HUES48 (cell line): Measurements from ENCODE around the gene HSD17B11.
"Not testable (repeated sequence)": the region's sequence is repeated elsewhere in the genome, so short reads cannot be mapped to it uniquely, and the experiment has no call there.

ENCODE experiments used
- H3K27ac ChIP-seq: one replicate; pipeline ENCODE4 v1.7.0; 2013; ENCODE audit warnings: low read depth, low read length, inconsistent platforms
- H3K27me3 ChIP-seq: 2 replicates; pipeline ENCODE4 v1.6.1; 2013; ENCODE audit warnings: mild to moderate bottlenecking, low read length; ENCODE audit not compliant: control insufficient read depth, insufficient read depth
- H3K36me3 ChIP-seq: 2 replicates; pipeline ENCODE4 v1.6.1; 2013; ENCODE audit warnings: low read length; ENCODE audit not compliant: control insufficient read depth, insufficient read depth
- H3K4me1 ChIP-seq: 2 replicates; pipeline ENCODE4 v1.6.1; 2013; ENCODE audit warnings: mild to moderate bottlenecking, low read length; ENCODE audit not compliant: control insufficient read depth, insufficient read depth
- H3K4me3 ChIP-seq: 2 replicates; pipeline ENCODE4 v1.5.1; 2013; ENCODE audit warnings: mild to moderate bottlenecking, low read depth, low read length
- H3K9ac ChIP-seq: 2 replicates; pipeline ENCODE4 v1.6.1; 2013; ENCODE audit warnings: mild to moderate bottlenecking, low read depth, low read length, moderate library complexity
- H3K9me3 ChIP-seq: 2 replicates; pipeline ENCODE4 v1.6.1; 2013; ENCODE audit warnings: low read length; ENCODE audit not compliant: control insufficient read depth, insufficient read depth

HSD17B11 gene

GRCh38 chr4:87420276-87420830 is 29.4 kb upstream of the HSD17B11 start:
- Histone ChIP-seq H3K9me3 (0 out of 2 replicates have a peak, but pooled peaks cover 6% of the 10 kb centered on the region), H3K36me3 (no peaks in the 10 kb centered on the region), H3K4me3 (no peak overlapping the region), H3K9ac (no peak overlapping the region), H3K4me1 (peaks cover 27% of the 10 kb centered on the region), H3K27ac (peak overlapping the region; percentile 31), H3K27me3 (no peaks in the 10 kb centered on the region)

- Histone ChIP-seq H3K4me1 (peaks cover 27% of the 10 kb centered on the region), H3K9me3 (0 out of 2 replicates have a peak, but pooled peaks cover 6% of the 10 kb centered on the region), H3K4me3 (no peak overlapping the region), H3K36me3 (no peaks in the 10 kb centered on the region), H3K9ac (no peak overlapping the region), H3K27ac (peak overlapping the region; percentile 31), H3K27me3 (no peaks in the 10 kb centered on the region)
Measured at GRCh38 chr4:87419578-87420249, 28.7 kb upstream of the HSD17B11 start.

GRCh38 chr4:87418410-87418809 is 27.4 kb upstream of the HSD17B11 start:
- H3K36me3 ChIP-seq, H3K27me3 ChIP-seq, H3K27ac ChIP-seq, H3K9me3 ChIP-seq, H3K9ac ChIP-seq, H3K4me3 ChIP-seq: not testable (repeated sequence)
- peaks cover 22% of the 10 kb centered on the region for H3K4me1 ChIP-seq

- H3K9ac ChIP-seq, result no peak overlapping the region
- peaks cover 22% of the 10 kb centered on the region for H3K4me1 ChIP-seq
- H3K27ac ChIP-seq, result no peak overlapping the region
- H3K9me3 ChIP-seq, result 0 out of 2 replicates have a peak, but pooled peaks cover 6% of the 10 kb centered on the region
- H3K4me3 ChIP-seq, result no peak overlapping the region
- no peaks in the 10 kb centered on the region for H3K27me3 ChIP-seq
- no peaks in the 10 kb centered on the region for H3K36me3 ChIP-seq
Measured at GRCh38 chr4:87416965-87417364, 26.0 kb upstream of the HSD17B11 start.

- peaks cover 2% of the 10 kb centered on the region for H3K4me1 ChIP-seq
- H3K9me3 ChIP-seq, result 0 out of 2 replicates have a peak, but pooled peaks cover 6% of the 10 kb centered on the region
- no peak overlapping the region for H3K9ac ChIP-seq
- no peaks in the 10 kb centered on the region for H3K36me3 ChIP-seq
- no peak overlapping the region for H3K27ac ChIP-seq
- no peaks in the 10 kb centered on the region for H3K27me3 ChIP-seq
- no peak overlapping the region for H3K4me3 ChIP-seq
Measured at GRCh38 chr4:87414816-87415215, 23.8 kb upstream of the HSD17B11 start.

- Histone ChIP-seq H3K4me3 (no peak overlapping the region), H3K4me1 (0 out of 2 replicates have a peak, but pooled peaks cover 6% of the 10 kb centered on the region), H3K27ac (no peak overlapping the region), H3K27me3 (no peaks in the 10 kb centered on the region), H3K36me3 (no peaks in the 10 kb centered on the region), H3K9me3 (no peaks in the 10 kb centered on the region), H3K9ac (no peak overlapping the region)
Measured at GRCh38 chr4:87410679-87411078, 19.7 kb upstream of the HSD17B11 start.

- Histone ChIP-seq H3K4me3 (no peak overlapping the region), H3K9me3 (no peaks in the 10 kb centered on the region), H3K9ac (no peak overlapping the region), H3K27me3 (no peaks in the 10 kb centered on the region), H3K27ac (peak overlapping the region; percentile 22), H3K36me3 (no peaks in the 10 kb centered on the region), H3K4me1 (0 out of 2 replicates have a peak, but pooled peaks cover 6% of the 10 kb centered on the region)
Measured at GRCh38 chr4:87410157-87410556, 19.2 kb upstream of the HSD17B11 start.

- H3K36me3 ChIP-seq, result no peaks in the 10 kb centered on the region
- H3K27ac ChIP-seq, result peak overlapping the region; percentile 22
- 0 out of 2 replicates have a peak, but pooled peaks cover 6% of the 10 kb centered on the region for H3K4me1 ChIP-seq
- H3K9me3 ChIP-seq, result no peaks in the 10 kb centered on the region
- H3K4me3 ChIP-seq, result no peak overlapping the region
- H3K9ac ChIP-seq, result no peak overlapping the region
- no peaks in the 10 kb centered on the region for H3K27me3 ChIP-seq
Measured at GRCh38 chr4:87409420-87409939, 18.5 kb upstream of the HSD17B11 start.

- not testable (repeated sequence) for H3K36me3 ChIP-seq, H3K9ac ChIP-seq, H3K4me3 ChIP-seq, H3K4me1 ChIP-seq, H3K9me3 ChIP-seq, H3K27ac ChIP-seq, H3K27me3 ChIP-seq
Measured at GRCh38 chr4:87406902-87407301, 15.9 kb upstream of the HSD17B11 start.

- no peak overlapping the region for H3K27ac ChIP-seq
- H3K4me3 ChIP-seq, result no peak overlapping the region
- H3K9me3 ChIP-seq, result peaks cover 5% of the 10 kb centered on the region; the same call in 1 of the 2 replicates
- H3K4me1 ChIP-seq, result 0 out of 2 replicates have a peak, but pooled peaks cover 6% of the 10 kb centered on the region
- H3K9ac ChIP-seq, result no peak overlapping the region
- H3K36me3 ChIP-seq, result no peaks in the 10 kb centered on the region
- no peaks in the 10 kb centered on the region for H3K27me3 ChIP-seq
Measured at GRCh38 chr4:87406462-87406861, 15.5 kb upstream of the HSD17B11 start.

GRCh38 chr4:87405211-87405820 is 14.3 kb upstream of the HSD17B11 start:
- 0 out of 2 replicates have a peak, but pooled peaks cover 6% of the 10 kb centered on the region for H3K4me1 ChIP-seq
- peaks cover 5% of the 10 kb centered on the region; the same call in 1 of the 2 replicates for H3K9me3 ChIP-seq
- H3K9ac ChIP-seq, result no peak overlapping the region
- H3K4me3 ChIP-seq, result no peak overlapping the region
- no peaks in the 10 kb centered on the region for H3K36me3 ChIP-seq
- no peaks in the 10 kb centered on the region for H3K27me3 ChIP-seq
- H3K27ac ChIP-seq, result no peak overlapping the region
